Measurements from ENCODE around the gene SSH2. TPM values are rescaled to one million over a fixed set of nuclear protein-coding genes. Genes with fewer than 3 reads are reported as not detected.

The SSH2 gene
- total RNA-seq, 4 donors from 2014 or later, result 20.7 to 31.1 (median 23.1) TPM

DNA sequence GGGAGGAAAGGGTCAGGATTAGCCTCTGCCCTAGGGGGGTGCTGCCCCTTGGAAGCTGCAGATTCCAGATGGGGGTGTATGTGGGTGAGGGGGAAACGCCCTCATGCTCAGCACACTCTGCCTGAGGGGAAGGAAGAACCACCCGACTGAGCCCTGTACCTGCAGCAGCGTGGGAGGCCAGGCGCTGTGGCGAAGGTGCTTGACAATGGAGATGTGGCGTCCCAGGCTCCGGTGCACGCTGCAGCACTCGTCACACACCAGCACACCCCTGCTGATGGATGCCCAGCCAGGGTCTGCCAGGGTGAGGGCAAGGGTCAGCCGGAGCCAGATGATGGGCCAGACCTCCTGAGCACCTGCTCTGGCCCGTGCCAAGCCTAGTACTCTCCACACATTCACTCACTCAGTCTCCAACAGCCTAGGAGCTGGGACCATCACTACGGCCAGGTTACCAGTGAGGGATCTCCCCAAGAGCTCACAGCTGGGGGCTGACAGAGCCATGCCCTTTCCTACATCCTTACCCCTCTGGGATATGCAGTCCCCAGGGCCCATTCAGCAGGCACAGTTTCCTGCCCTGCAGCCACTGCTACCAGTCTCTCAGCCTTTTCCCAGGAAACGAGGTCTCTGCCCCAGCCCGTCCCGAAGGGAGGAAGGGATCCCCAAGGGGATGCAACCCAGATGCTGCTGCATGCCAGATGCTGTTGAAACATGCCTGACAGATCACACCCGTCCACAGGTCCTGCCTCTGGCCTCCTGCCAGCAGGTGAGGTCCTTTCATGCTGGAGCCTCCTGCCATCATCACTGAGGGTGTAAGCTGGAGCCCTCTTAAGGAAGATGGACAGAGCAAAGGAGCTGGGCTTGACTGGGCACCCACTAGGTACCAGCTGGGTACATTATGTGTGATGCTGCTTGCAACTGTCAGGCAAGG, 346.4 kb downstream of the SSH2 start:
- TF ChIP-seq EP300 (IDR thresholded peaks at IDR 0.05), result no peak
- TF ChIP-seq POLR2AphosphoS5 (IDR thresholded peaks at IDR 0.05), result no peak
- TF ChIP-seq CTCF (IDR thresholded peaks at IDR 0.05), result no peak
- no peak for TF ChIP-seq POLR2A (IDR thresholded peaks at IDR 0.05; ENCODE audit: low read depth)
- intact Hi-C loops (cut with DNase I), result loop anchor here (5.0 kb wide), 1 partner anchor 34 kb away; no protein-coding TSS in a partner anchor
- no peak for DNase-seq (ENCODE audit: extremely low spot score)
- Histone ChIP-seq H3K27ac (replicated peaks in 1 of 4) (peak overlapping the region; percentile 75 to 90 (median 82)), H3K4me3 (no peak overlapping the region), H3K36me3 (peaks cover 16 to 51% (median 46%) of the 10 kb centered on the region in 4 donors), H3K9me3 (no peaks in the 10 kb centered on the region), H3K27me3 (no peaks in the 10 kb centered on the region), H3K4me1 (peaks cover 62 to 88% (median 78%) of the 10 kb centered on the region in 4 donors)
- 97% methylated on average over 11 of the region's 16 CpGs for WGBS

GRCh38 chr17:29582772-29583171, 347.3 kb downstream of the SSH2 start:
- Histone ChIP-seq H3K27me3 (no peaks in the 10 kb centered on the region), H3K36me3 (peaks cover 16 to 59% (median 54%) of the 10 kb centered on the region in 4 donors), H3K4me1 (peaks cover 59 to 87% (median 77%) of the 10 kb centered on the region in 4 donors), H3K27ac (replicated peaks in 1 of 4) (peak overlapping the region in 2 of 4 donors; percentile 13 to 22), H3K4me3 (no peak overlapping the region), H3K9me3 (no peaks in the 10 kb centered on the region)
- TF ChIP-seq EP300 (IDR thresholded peaks at IDR 0.05) (no peak), POLR2A (IDR thresholded peaks at IDR 0.05; ENCODE audit: low read depth) (no peak), POLR2AphosphoS5 (IDR thresholded peaks at IDR 0.05) (no peak), CTCF (IDR thresholded peaks at IDR 0.05) (no peak)
- WGBS, result 96% methylated on average over 8 of the region's 13 CpGs
- intact Hi-C loops (cut with DNase I), result loop anchor here (5.0 kb wide), 1 partner anchor 35 kb away; no protein-coding TSS in a partner anchor
- DNase-seq (ENCODE audit: extremely low spot score), result no peak

DNA sequence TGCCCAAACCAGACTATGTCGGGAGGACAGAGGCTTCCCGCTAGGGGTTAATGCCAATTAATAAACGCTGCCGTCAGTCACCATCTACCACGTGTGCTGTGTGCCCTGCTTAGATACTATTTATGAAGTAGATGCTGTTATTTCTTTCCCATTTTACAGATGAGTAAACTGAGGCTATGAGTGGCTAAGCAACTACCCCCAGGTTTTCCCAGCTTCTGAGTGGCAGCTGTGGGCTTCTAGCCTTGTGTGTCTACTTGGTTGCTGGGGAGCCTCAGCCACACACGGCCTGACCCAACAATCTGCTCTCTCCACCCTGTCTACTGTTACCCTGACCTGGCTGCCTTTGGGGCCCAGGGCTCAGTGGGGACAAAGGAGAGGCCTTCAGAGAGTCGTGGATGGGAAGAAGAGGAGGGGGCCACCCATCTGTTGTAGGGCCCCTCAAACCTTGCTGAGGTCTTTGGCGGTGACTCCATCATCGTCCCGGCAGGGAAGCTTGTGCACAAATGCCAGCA, 347.7 kb downstream of the SSH2 start:
- no peaks in the 10 kb centered on the region for H3K27me3 ChIP-seq
- 70% methylated on average over 7 of the region's 10 CpGs for whole genome bisulfite sequencing
- TF ChIP-seq EP300 (IDR thresholded peaks at IDR 0.05) (no peak), POLR2A (IDR thresholded peaks at IDR 0.05; ENCODE audit: low read depth) (no peak), POLR2AphosphoS5 (IDR thresholded peaks at IDR 0.05) (no peak), CTCF (IDR thresholded peaks at IDR 0.05) (no peak)
- intact Hi-C loops (cut with DNase I), result loop anchor here (5.0 kb wide), 1 partner anchor 35 kb away; no protein-coding TSS in a partner anchor
- DNase-seq (ENCODE audit: extremely low spot score), result no peak
- H3K36me3 ChIP-seq, result peaks cover 17 to 63% (median 59%) of the 10 kb centered on the region in 4 donors
- no peaks in the 10 kb centered on the region for H3K9me3 ChIP-seq
- H3K4me1 ChIP-seq, result peaks cover 56 to 87% (median 77%) of the 10 kb centered on the region in 4 donors
- peak overlapping the region in 1 of 4 donors; percentile 22 for H3K27ac ChIP-seq (replicated peaks in 1 of 4)
- H3K4me3 ChIP-seq, result no peak overlapping the region

- 89% methylated on average over 16 of the region's 20 CpGs for WGBS
- Histone ChIP-seq H3K36me3 (peaks cover 23 to 69% (median 65%) of the 10 kb centered on the region in 4 donors), H3K27me3 (no peaks in the 10 kb centered on the region), H3K4me1 (peaks cover 51 to 85% (median 74%) of the 10 kb centered on the region in 4 donors), H3K27ac (replicated peaks in 1 of 4) (peak overlapping the region in 2 of 4 donors; percentile 8 to 30), H3K9me3 (no peaks in the 10 kb centered on the region), H3K4me3 (no peak overlapping the region)
- no peak for DNase-seq (ENCODE audit: extremely low spot score)
- intact Hi-C loops (cut with DNase I), result loop anchor here (2.0 to 5.0 kb wide), 2 partner anchors 36 to 199 kb away; no protein-coding TSS in a partner anchor
- TF ChIP-seq POLR2A (IDR thresholded peaks at IDR 0.05; ENCODE audit: low read depth), result no peak
- no peak for TF ChIP-seq POLR2AphosphoS5 (IDR thresholded peaks at IDR 0.05)
- TF ChIP-seq CTCF (IDR thresholded peaks at IDR 0.05), result no peak
- no peak for TF ChIP-seq EP300 (IDR thresholded peaks at IDR 0.05)
Observed at GRCh38 chr17:29581583-29582253, 348.3 kb downstream of the SSH2 start.
